HCT116 (cell line): ENCODE results near the gene AFAP1. TPM values are rescaled to one million over a fixed set of nuclear protein-coding genes. Genes with fewer than 3 reads are reported as not detected.

Experiments
- ATAC-seq: fragments of 200-7000 bp; cut with Tn5 transposase; 2 replicates; pipeline ENCODE4 v1.9.1; 2020; ENCODE audit warnings: mild to moderate bottlenecking, moderate library complexity
- BruUV-seq: library from RNA; stranded (reverse); fragments of 400-500 nt; replicated peaks from 2 replicates; lab custom pipeline; 2021; lab: Mats Ljungman, UMichigan
- CTCF ChIA-PET: fragments of 300-600 bp; sonication (Branson Sonifier 250); formaldehyde crosslinking; loops from one replicate; lab custom pipeline; 2021; ENCODE audit warnings: antibody characterized with exemption; lab: Charles Lee
- POLR2A ChIA-PET: fragments of 300-600, 350-600 bp; sonication (Branson Sonifier 250); formaldehyde crosslinking; loops from one replicate; lab custom pipeline; 2021; ENCODE audit warnings: antibody characterized with exemption; lab: Charles Lee
- RAD21 ChIA-PET, 2 experiments: fragments of 300-600 bp; sonication (Branson Sonifier 250); formaldehyde crosslinking; loops; one replicate each; lab custom pipeline; 2023; ENCODE audit warnings: low total read pairs in 2 of 2; ENCODE audit not compliant: uncharacterized antibody in 2 of 2, unreplicated experiment in 2 of 2, low non-redundant PET in 1 of 2; lab: Charles Lee
- DNase-seq: peaks from one replicate; pipeline ENCODE4 v3.0.0-alpha.2; 2010; ENCODE audit warnings: low read depth, low spot score
- H2AFZ ChIP-seq: fragments of 200-600 bp; shearing (Covaris generic), sonication (generic); 2 replicates; pipeline ENCODE4 v1.6.1; 2017; ENCODE audit warnings: low read depth, mixed run types, mixed read lengths, antibody characterized with exemption, low read length; ENCODE audit not compliant: poor library complexity, severe bottlenecking
- H3K27ac ChIP-seq: 2 replicates; pipeline ENCODE4 v1.5.1; 2012; ENCODE audit warnings: low read depth, low read length
- H3K27me3 ChIP-seq: fragments of 200-600 bp; sonication (generic); 2 replicates; pipeline ENCODE4 v1.6.1; 2016; ENCODE audit warnings: mixed run types, low read length, mixed read lengths; ENCODE audit not compliant: insufficient read depth
- H3K36me3 ChIP-seq, 2 experiments: fragments of 200-500 bp in 1 of 2; fragments of 200-600 bp in 1 of 2; sonication (Bioruptor generic) in 1 of 2; sonication (generic) in 1 of 2; 2 replicates each; pipeline versions ENCODE4 v1.5.1 to v1.6.1; 2014 to 2016; ENCODE audit warnings: low read length in 2 of 2, inconsistent platforms in 1 of 2, mixed read lengths in 1 of 2, mixed run types in 1 of 2; ENCODE audit not compliant: insufficient read depth in 2 of 2, control insufficient read depth in 1 of 2
- H3K4me1 ChIP-seq, 2 experiments: fragments of 200-600 bp in 1 of 2; sonication (generic) in 1 of 2; 2 replicates each; pipeline versions ENCODE4 v1.5.1 to v1.6.1; 2012 to 2017; ENCODE audit warnings: low read length in 2 of 2, inconsistent platforms in 1 of 2, mild to moderate bottlenecking in 1 of 2, mixed read lengths in 1 of 2, mixed run types in 1 of 2, moderate library complexity in 1 of 2; ENCODE audit not compliant: insufficient read depth in 2 of 2, control insufficient read depth in 1 of 2
- H3K4me2 ChIP-seq: fragments of 200-600 bp; sonication (generic); 2 replicates; pipeline ENCODE4 v1.6.1; 2017; ENCODE audit warnings: mixed run types, low read length, mixed read lengths
- H3K4me3 ChIP-seq, 2 experiments: fragments of 200-600 bp in 1 of 2; sonication (generic) in 1 of 2; replicated peaks in 1 of 2; 2 replicates each; pipeline ENCODE4 v1.5.1; 2011 to 2016; ENCODE audit warnings: low read length in 2 of 2, control low read depth in 1 of 2, low read depth in 1 of 2, mild to moderate bottlenecking in 1 of 2, mixed read lengths in 1 of 2, mixed run types in 1 of 2
- H3K79me2 ChIP-seq: fragments of 200-600 bp; sonication (generic); 2 replicates; pipeline ENCODE4 v1.6.1; 2017; ENCODE audit warnings: mild to moderate bottlenecking, mixed run types, low read length, moderate library complexity, mixed read lengths; ENCODE audit not compliant: insufficient read depth
- H3K9ac ChIP-seq: fragments of 200-600 bp; sonication (generic); 2 replicates; pipeline ENCODE4 v1.6.1; 2016; ENCODE audit warnings: low read length, mixed read lengths
- H3K9me2 ChIP-seq: fragments of 200-600 bp; sonication (generic), shearing (Covaris generic); 2 replicates; pipeline ENCODE4 v1.6.1; 2017; ENCODE audit warnings: mixed run types, mild to moderate bottlenecking, moderate library complexity; ENCODE audit not compliant: insufficient read depth
- H3K9me3 ChIP-seq, 2 experiments: fragments of 200-500 bp in 1 of 2; fragments of 200-600 bp in 1 of 2; sonication (Bioruptor generic) in 1 of 2; sonication (generic) in 1 of 2; 2 replicates each; pipeline ENCODE4 v1.6.1; 2014 to 2017; ENCODE audit warnings: low read length in 2 of 2, mixed read lengths in 2 of 2, inconsistent platforms in 1 of 2, low read depth in 1 of 2, mild to moderate bottlenecking in 1 of 2, mixed run types in 1 of 2, moderate library complexity in 1 of 2; ENCODE audit not compliant: control insufficient read depth in 1 of 2, insufficient read depth in 1 of 2
- H4K20me1 ChIP-seq: fragments of 200-600 bp; sonication (generic), shearing (Covaris generic); 2 replicates; pipeline ENCODE4 v1.6.1; 2017; ENCODE audit warnings: mixed run types, mild to moderate bottlenecking, moderate library complexity; ENCODE audit not compliant: insufficient read depth
- CBX3 ChIP-seq: IDR thresholded peaks from 2 replicates; pipeline ENCODE4 v1.6.1; 2012; ENCODE audit warnings: low read depth
- CEBPB ChIP-seq: IDR thresholded peaks from 2 replicates; pipeline ENCODE4 v1.6.1; 2012; ENCODE audit warnings: low read depth
- EGR1 ChIP-seq: IDR thresholded peaks from 2 replicates; pipeline ENCODE4 v1.6.1; 2012; ENCODE audit warnings: low read depth
- EZH2phosphoT487 ChIP-seq: fragments of 200-600 bp; IDR thresholded peaks from 2 replicates; pipeline ENCODE4 v1.6.1; 2018; ENCODE audit warnings: antibody characterized with exemption, borderline replicate concordance
- JUND ChIP-seq: IDR thresholded peaks from 2 replicates; pipeline ENCODE4 v1.6.1; 2012
- POLR2A ChIP-seq: IDR thresholded peaks from 2 replicates; pipeline ENCODE4 v1.7.0; 2011; ENCODE audit warnings: borderline replicate concordance; ENCODE audit not compliant: insufficient read depth, insufficient read length; ENCODE audit errors: extremely low read depth
- RAD21 ChIP-seq: IDR thresholded peaks from 2 replicates; pipeline ENCODE4 v1.6.1; 2012; ENCODE audit warnings: low read depth, mild to moderate bottlenecking
- TCF7L2 ChIP-seq: IDR thresholded peaks from 2 replicates; pipeline ENCODE4 v1.7.0; 2011; ENCODE audit warnings: borderline replicate concordance, inconsistent platforms; ENCODE audit not compliant: insufficient read depth, insufficient read length; ENCODE audit errors: extremely low read depth
- ZFX ChIP-seq: fragments of 450-650 bp; IDR thresholded peaks from 2 replicates; pipeline ENCODE4 v1.6.1; 2017
- ZNF274 ChIP-seq: fragments of 200-500 bp; sonication (Bioruptor generic); IDR thresholded peaks from 2 replicates; pipeline ENCODE4 v1.6.1; 2014; ENCODE audit warnings: mild to moderate bottlenecking, low read depth, low read length, inconsistent platforms
- intact Hi-C: fragments of 100-400 bp; cut with micrococcal nuclease; formaldehyde crosslinking; loops from 2 replicates; pipeline ENCODE4 v1.10.0; 2022
- total RNA-seq: library from RNA; stranded (reverse); gene quantifications from one replicate; pipeline ENCODE4 v1.2.1, GENCODE V29; 2021; ENCODE audit not compliant: unreplicated experiment
- TF ChIP-seq, protein P1 (sequence below): IDR thresholded peaks from 2 replicates; pipeline ENCODE4 v1.6.1; 2011; ENCODE audit warnings: mild to moderate bottlenecking, low read length, moderate library complexity; ENCODE audit not compliant: insufficient replicate concordance; ENCODE audit errors: extremely low read depth
- TF ChIP-seq, protein P2 (sequence below): IDR thresholded peaks from 2 replicates; pipeline ENCODE4 v1.6.1; 2012
- TF ChIP-seq, protein P3 (sequence below), 3 experiments: fragments of 200-600 bp in 1 of 3; sonication (generic) in 1 of 3; IDR thresholded peaks in 2 of 3; conservative IDR thresholded peaks in 1 of 3; 2 replicates each; pipeline ENCODE4 v1.5.1; 2012 to 2017; ENCODE audit warnings: low read depth in 2 of 3, low read length in 2 of 3, antibody characterized with exemption in 1 of 3, borderline replicate concordance in 1 of 3, control low read depth in 1 of 3, mild to moderate bottlenecking in 1 of 3, mixed read lengths in 1 of 3, mixed run types in 1 of 3, moderate library complexity in 1 of 3; ENCODE audit not compliant: insufficient read depth in 1 of 3

AFAP1 gene
- total RNA-seq, 1 experiment from 2014 or later, result 19.4 TPM

DNA sequence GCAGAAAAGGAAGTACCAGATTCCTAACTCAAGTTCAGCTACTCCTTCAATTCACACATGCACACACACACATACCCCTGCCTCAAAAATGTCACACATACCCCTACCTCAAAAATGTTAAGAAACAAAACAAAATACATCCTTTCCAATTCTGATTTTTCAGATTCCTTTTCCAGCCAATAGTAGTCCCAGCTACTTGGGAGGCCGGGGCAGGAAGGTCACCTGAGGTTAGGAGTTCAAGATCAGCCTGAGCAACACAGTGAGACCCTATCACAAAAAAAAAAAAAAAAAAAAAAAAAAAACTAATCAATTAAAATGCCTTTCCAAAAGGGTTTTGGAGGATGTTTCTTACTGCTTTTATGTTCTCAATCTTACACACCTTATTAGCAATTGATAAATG is 138.0 kb downstream of the AFAP1 start:
- ChIA-PET RAD21 (interaction anchor here (0.6 to 1.2 kb wide), 4 partner anchors 98 to 610 kb away, joined by 3 to 8 read pairs (median 3); no protein-coding TSS in a partner anchor), CTCF (interaction anchor here (0.8 to 4.7 kb wide), 21 partner anchors 8 to 466 kb away, joined by 3 to 82 read pairs (median 3); no protein-coding TSS in a partner anchor), POLR2A (interaction anchor here (1.0 to 1.2 kb wide), 2 partner anchors 12 to 443 kb away, joined by 3 to 5 read pairs; no protein-coding TSS in a partner anchor)
- Histone ChIP-seq H3K4me2 (no peak overlapping the region), H3K79me2 (no peaks in the 10 kb centered on the region), H3K9me3 (no peaks in the 10 kb centered on the region), H4K20me1 (no peaks in the 10 kb centered on the region), H3K4me3 (no peak overlapping the region), H3K9me2 (no peaks in the 10 kb centered on the region), H3K4me1 (peaks cover 7 to 8% of the 10 kb centered on the region in 2 experiments; a peak in 2 of 4 replicates), H3K36me3 (peaks cover 9% of the 10 kb centered on the region in 2 experiments; a peak in 3 of 4 replicates), H3K9ac (no peak overlapping the region), H3K27me3 (no peaks in the 10 kb centered on the region), H2AFZ (no peak overlapping the region), H3K27ac (no peak overlapping the region)
- ATAC-seq (no peak), DNase-seq (no peak)
- intact Hi-C loops, result loop anchor here (1.0 kb wide), 1 partner anchor 31 kb away; no protein-coding TSS in a partner anchor
- no peak for TF ChIP-seq TCF7L2
- no peak for TF ChIP-seq JUND
- no peak for TF ChIP-seq RAD21
- TF ChIP-seq EGR1, result no peak
- TF ChIP-seq, protein P1, sequence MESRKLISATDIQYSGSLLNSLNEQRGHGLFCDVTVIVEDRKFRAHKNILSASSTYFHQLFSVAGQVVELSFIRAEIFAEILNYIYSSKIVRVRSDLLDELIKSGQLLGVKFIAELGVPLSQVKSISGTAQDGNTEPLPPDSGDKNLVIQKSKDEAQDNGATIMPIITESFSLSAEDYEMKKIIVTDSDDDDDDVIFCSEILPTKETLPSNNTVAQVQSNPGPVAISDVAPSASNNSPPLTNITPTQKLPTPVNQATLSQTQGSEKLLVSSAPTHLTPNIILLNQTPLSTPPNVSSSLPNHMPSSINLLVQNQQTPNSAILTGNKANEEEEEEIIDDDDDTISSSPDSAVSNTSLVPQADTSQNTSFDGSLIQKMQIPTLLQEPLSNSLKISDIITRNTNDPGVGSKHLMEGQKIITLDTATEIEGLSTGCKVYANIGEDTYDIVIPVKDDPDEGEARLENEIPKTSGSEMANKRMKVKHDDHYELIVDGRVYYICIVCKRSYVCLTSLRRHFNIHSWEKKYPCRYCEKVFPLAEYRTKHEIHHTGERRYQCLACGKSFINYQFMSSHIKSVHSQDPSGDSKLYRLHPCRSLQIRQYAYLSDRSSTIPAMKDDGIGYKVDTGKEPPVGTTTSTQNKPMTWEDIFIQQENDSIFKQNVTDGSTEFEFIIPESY, result no peak
- TF ChIP-seq, protein P2, sequence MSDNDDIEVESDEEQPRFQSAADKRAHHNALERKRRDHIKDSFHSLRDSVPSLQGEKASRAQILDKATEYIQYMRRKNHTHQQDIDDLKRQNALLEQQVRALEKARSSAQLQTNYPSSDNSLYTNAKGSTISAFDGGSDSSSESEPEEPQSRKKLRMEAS, result no peak
- TF ChIP-seq CBX3, result no peak
- no peak for TF ChIP-seq EZH2phosphoT487
- no peak for TF ChIP-seq POLR2A
- TF ChIP-seq ZFX, result no peak
- TF ChIP-seq CEBPB, result no peak
- TF ChIP-seq ZNF274, result no peak
- TF ChIP-seq, protein P3, sequence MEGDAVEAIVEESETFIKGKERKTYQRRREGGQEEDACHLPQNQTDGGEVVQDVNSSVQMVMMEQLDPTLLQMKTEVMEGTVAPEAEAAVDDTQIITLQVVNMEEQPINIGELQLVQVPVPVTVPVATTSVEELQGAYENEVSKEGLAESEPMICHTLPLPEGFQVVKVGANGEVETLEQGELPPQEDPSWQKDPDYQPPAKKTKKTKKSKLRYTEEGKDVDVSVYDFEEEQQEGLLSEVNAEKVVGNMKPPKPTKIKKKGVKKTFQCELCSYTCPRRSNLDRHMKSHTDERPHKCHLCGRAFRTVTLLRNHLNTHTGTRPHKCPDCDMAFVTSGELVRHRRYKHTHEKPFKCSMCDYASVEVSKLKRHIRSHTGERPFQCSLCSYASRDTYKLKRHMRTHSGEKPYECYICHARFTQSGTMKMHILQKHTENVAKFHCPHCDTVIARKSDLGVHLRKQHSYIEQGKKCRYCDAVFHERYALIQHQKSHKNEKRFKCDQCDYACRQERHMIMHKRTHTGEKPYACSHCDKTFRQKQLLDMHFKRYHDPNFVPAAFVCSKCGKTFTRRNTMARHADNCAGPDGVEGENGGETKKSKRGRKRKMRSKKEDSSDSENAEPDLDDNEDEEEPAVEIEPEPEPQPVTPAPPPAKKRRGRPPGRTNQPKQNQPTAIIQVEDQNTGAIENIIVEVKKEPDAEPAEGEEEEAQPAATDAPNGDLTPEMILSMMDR (IDR thresholded peaks at IDR 0.05 in 2 of 3, conservative IDR thresholded peaks at IDR 0.05 in 1 of 3; ENCODE audit: borderline replicate concordance in 1 of 3, insufficient read depth in 1 of 3, low read depth in 2 of 3, low read length in 2 of 3), result no peak
- BruUV-seq, result no TSS peak
